Spleen (tissue), 11 donors: ENCODE measurements around the gene IL18RAP. TPM values are rescaled to one million over a fixed set of nuclear protein-coding genes. Genes with fewer than 3 reads are reported as not detected.

Source experiments
- DNase-seq: peaks from one replicate; pipeline ENCODE4 v3.0.0-alpha.2; 2020
- H3K27ac ChIP-seq, 8 donors: fragments of 200-600 bp; sonication (generic) in 7 of 8; 1 replicate in 4 of 8; 2 replicates in 4 of 8; pipeline versions ENCODE4 v1.5.0 to v1.8.0; 2016 to 2021; ENCODE audit warnings: inconsistent platforms in 4 of 8, mild to moderate bottlenecking in 4 of 8, moderate library complexity in 1 of 8
- H3K27me3 ChIP-seq, 7 donors: fragments of 200-600 bp; sonication (generic) in 6 of 7; replicated peaks in 1 of 7; 1 replicate in 4 of 7; 2 replicates in 3 of 7; pipeline versions ENCODE4 v1.5.0 to v1.8.0; 2016 to 2021; ENCODE audit warnings: inconsistent platforms in 3 of 7, mild to moderate bottlenecking in 1 of 7
- H3K36me3 ChIP-seq, 6 donors: fragments of 200-600 bp; sonication (generic) in 5 of 6; 1 replicate in 4 of 6; 2 replicates in 2 of 6; pipeline versions ENCODE4 v1.5.0 to v1.8.0; 2016 to 2021; ENCODE audit warnings: inconsistent platforms in 2 of 6
- H3K4me1 ChIP-seq, 6 donors: fragments of 200-600 bp; sonication (generic) in 5 of 6; 1 replicate in 3 of 6; 2 replicates in 3 of 6; pipeline versions ENCODE4 v1.5.0 to v1.8.0; 2016 to 2021; ENCODE audit warnings: inconsistent platforms in 3 of 6
- H3K4me3 ChIP-seq, 8 donors: fragments of 200-600 bp; sonication (generic) in 7 of 8; 1 replicate in 4 of 8; 2 replicates in 4 of 8; pipeline versions ENCODE4 v1.5.0 to v1.8.0; 2016 to 2021; ENCODE audit warnings: inconsistent platforms in 4 of 8, mild to moderate bottlenecking in 4 of 8, moderate library complexity in 2 of 8
- H3K9me3 ChIP-seq, 8 donors: fragments of 200-600 bp; sonication (generic) in 7 of 8; 1 replicate in 4 of 8; 2 replicates in 4 of 8; pipeline versions ENCODE4 v1.5.0 to v1.8.0; 2016 to 2021; ENCODE audit warnings: inconsistent platforms in 4 of 8
- POLR2A ChIP-seq, 3 donors: fragments of 450-650 bp; IDR thresholded peaks; one replicate each; pipeline ENCODE4 v1.5.1; 2017; ENCODE audit warnings: antibody characterized with exemption in 3 of 3, mild to moderate bottlenecking in 1 of 3
- POLR2AphosphoS5 ChIP-seq, 3 donors: sonication (generic); formaldehyde crosslinking; IDR thresholded peaks; one replicate each; pipeline ENCODE4 v1.5.1; 2017; ENCODE audit warnings: antibody characterized with exemption in 3 of 3
- WGBS, 5 donors: extraction: QIAGEN DNeasy Blood & Tissue Kit in 3 of 5; methylation state at CpG; one replicate each; pipeline versions ENCODE4 v1.1.5 to v1.1.7; 2013 to 2018; 5-methylcytosine and 5-hydroxymethylcytosine counted together
- intact Hi-C: fragments of 100-400 bp; cut with DNase I; formaldehyde crosslinking; loops from one replicate; pipeline ENCODE4 v1.15.0; 2023; ENCODE audit warnings: low total_unique reads
- polyA plus RNA-seq, 3 donors: library from polyadenylated mRNA; stranded (reverse); fragments of 200-250 nt; gene quantifications; one replicate each; pipeline ENCODE4 v1.2.1, GENCODE V29; 2013
- total RNA-seq, 7 donors: library from RNA; depleted of rRNA in 3 of 7; stranded (reverse); fragments of >200 nt in 3 of 7; fragmentation: NEBNext Ultra II Directional in 4 of 7; extraction: Animal tissue kit (Norgen Biotek cat#: 25700) in 4 of 7; gene quantifications; one replicate each; pipeline versions ENCODE4 v1.1.0 to v1.2.1, GENCODE V29; 2016 to 2021
- TF ChIP-seq, protein P1 (sequence below), 11 experiments: fragments of 200-600 bp in 7 of 11; fragments of 450-650 bp in 4 of 11; sonication (generic) in 4 of 11; IDR thresholded peaks in 8 of 11; conservative IDR thresholded peaks in 3 of 11; 1 replicate in 7 of 11; 2 replicates in 4 of 11; pipeline versions ENCODE4 v1.4.0 to v1.8.0; 2016 to 2021; ENCODE audit warnings: antibody characterized with exemption in 11 of 11, inconsistent platforms in 4 of 11, mild to moderate bottlenecking in 1 of 11
- donor health status: healthy with polysubstance abuse.
- donor health status: DM: no; HTN: no; CAD: no; lungs with moderate emphysema.
- donor health status: DM: no; HTN: no; CAD: no.
- donor health status: Bipolar disorder and iron deficiency.
- donor health status: healthy.
- donor health status: DM: no; HTN: no; CAD: no.
- donor health status: DM: yes; HTN: yes; CAD: no.

The IL18RAP gene
- total and polyA plus RNA-seq, 10 donors, result 1.5 to 145 (median 31.8) TPM

DNA sequence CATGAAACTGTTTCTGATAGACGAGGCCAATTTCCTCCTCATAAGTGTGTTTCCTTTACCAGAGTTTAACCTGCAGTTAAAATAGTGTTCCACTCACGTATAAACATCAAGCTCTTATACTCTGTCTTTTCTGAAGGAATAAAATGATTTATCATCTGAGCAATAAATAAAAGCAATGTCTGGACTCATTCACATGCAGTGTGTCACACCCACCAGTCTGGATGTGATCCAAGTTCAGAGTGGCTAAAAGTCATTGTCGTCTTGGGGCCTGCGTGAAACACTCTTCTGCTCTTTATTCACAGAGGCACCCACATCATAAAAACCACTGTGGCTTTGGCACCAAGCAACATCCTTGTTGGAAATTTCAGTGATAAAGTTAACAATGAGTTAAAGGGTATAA is 30.5 kb downstream of the IL18RAP start:
- H3K27ac ChIP-seq, result no peak overlapping the region
- DNase-seq, result no peak
- peaks cover 0 to 7% (median 0%) of the 10 kb centered on the region in 6 donors for H3K4me1 ChIP-seq
- H3K4me3 ChIP-seq, result no peak overlapping the region
- H3K36me3 ChIP-seq, result peaks cover 0 to 58% (median 0%) of the 10 kb centered on the region in 6 donors
- 39 to 54% (median 41%) methylated on average over 4 of the region's 4 CpGs for WGBS, 5 donors
- peaks cover 0 to 11% (median 0%) of the 10 kb centered on the region in 8 donors for H3K9me3 ChIP-seq
- intact Hi-C loops, result no loop called here
- H3K27me3 ChIP-seq, result no peaks in the 10 kb centered on the region
- no peak for TF ChIP-seq POLR2A (IDR thresholded peaks at IDR 0.05)
- TF ChIP-seq, protein P1, sequence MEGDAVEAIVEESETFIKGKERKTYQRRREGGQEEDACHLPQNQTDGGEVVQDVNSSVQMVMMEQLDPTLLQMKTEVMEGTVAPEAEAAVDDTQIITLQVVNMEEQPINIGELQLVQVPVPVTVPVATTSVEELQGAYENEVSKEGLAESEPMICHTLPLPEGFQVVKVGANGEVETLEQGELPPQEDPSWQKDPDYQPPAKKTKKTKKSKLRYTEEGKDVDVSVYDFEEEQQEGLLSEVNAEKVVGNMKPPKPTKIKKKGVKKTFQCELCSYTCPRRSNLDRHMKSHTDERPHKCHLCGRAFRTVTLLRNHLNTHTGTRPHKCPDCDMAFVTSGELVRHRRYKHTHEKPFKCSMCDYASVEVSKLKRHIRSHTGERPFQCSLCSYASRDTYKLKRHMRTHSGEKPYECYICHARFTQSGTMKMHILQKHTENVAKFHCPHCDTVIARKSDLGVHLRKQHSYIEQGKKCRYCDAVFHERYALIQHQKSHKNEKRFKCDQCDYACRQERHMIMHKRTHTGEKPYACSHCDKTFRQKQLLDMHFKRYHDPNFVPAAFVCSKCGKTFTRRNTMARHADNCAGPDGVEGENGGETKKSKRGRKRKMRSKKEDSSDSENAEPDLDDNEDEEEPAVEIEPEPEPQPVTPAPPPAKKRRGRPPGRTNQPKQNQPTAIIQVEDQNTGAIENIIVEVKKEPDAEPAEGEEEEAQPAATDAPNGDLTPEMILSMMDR (IDR thresholded peaks at IDR 0.05 in 8 of 11, conservative IDR thresholded peaks at IDR 0.05 in 3 of 11), result no peak
- TF ChIP-seq POLR2AphosphoS5 (IDR thresholded peaks at IDR 0.05), result no peak

DNA sequence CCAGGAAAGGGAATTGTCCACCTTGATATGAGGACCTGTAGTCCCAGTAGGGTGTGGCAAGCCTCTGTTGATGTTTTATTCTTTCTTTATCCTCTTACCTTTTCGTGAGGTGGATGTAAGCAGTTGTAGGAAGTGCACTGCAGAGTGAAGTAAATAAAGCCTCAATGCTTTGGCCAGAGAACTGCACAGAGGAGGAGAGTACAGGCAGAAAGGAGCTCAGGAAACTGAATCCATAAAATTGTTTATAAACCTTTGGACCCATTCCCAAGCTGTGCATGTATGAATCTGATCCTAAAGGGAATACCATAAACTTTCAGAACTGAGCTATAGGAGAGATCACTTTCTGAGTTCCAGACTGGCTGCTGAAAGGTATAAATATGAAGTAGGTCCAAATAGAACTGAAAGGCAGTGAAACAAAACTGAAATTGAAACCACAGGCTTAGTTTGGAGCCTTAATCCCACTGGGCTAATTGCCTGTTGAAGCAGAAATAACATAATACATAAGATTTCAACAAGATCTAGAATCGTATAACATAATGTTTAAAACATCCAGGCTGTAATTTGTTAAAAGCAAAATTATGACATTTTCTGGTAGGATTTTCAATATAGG is 32.2 kb downstream of the IL18RAP start:
- H3K27me3 ChIP-seq, result no peaks in the 10 kb centered on the region
- WGBS, 5 donors, result 85 to 97% (median 86%) methylated on average over 2 of the region's 2 CpGs
- TF ChIP-seq POLR2AphosphoS5 (IDR thresholded peaks at IDR 0.05) (no peak), POLR2A (IDR thresholded peaks at IDR 0.05) (no peak)
- TF ChIP-seq, protein P1 (IDR thresholded peaks at IDR 0.05 in 8 of 11, conservative IDR thresholded peaks at IDR 0.05 in 3 of 11), result no peak
- DNase-seq, result no peak
- H3K27ac ChIP-seq, result no peak overlapping the region
- H3K4me3 ChIP-seq, result no peak overlapping the region
- no peaks in the 10 kb centered on the region for H3K4me1 ChIP-seq
- peaks cover 0 to 11% (median 0%) of the 10 kb centered on the region in 8 donors for H3K9me3 ChIP-seq
- intact Hi-C loops, result no loop called here
- peaks cover 0 to 41% (median 0%) of the 10 kb centered on the region in 6 donors for H3K36me3 ChIP-seq

- H3K36me3 ChIP-seq, result no peaks in the 10 kb centered on the region
- no peak overlapping the region for H3K27ac ChIP-seq
- no peak overlapping the region for H3K4me3 ChIP-seq
- TF ChIP-seq POLR2AphosphoS5 (IDR thresholded peaks at IDR 0.05) (no peak), POLR2A (IDR thresholded peaks at IDR 0.05) (no peak)
- TF ChIP-seq, protein P1 (IDR thresholded peaks at IDR 0.05 in 8 of 11, conservative IDR thresholded peaks at IDR 0.05 in 3 of 11), result no peak
- no peak for DNase-seq
- H3K9me3 ChIP-seq, result peaks cover 0 to 9% (median 0%) of the 10 kb centered on the region in 8 donors
- no peaks in the 10 kb centered on the region for H3K27me3 ChIP-seq
- 55 to 75% (median 63%) methylated on average over 1 of the region's 1 CpG for WGBS, 5 donors
- H3K4me1 ChIP-seq, result no peaks in the 10 kb centered on the region
- intact Hi-C loops, result no loop called here
These were observed 37.5 kb downstream of the IL18RAP start for GRCh38 chr2:102460467-102460866.

DNA sequence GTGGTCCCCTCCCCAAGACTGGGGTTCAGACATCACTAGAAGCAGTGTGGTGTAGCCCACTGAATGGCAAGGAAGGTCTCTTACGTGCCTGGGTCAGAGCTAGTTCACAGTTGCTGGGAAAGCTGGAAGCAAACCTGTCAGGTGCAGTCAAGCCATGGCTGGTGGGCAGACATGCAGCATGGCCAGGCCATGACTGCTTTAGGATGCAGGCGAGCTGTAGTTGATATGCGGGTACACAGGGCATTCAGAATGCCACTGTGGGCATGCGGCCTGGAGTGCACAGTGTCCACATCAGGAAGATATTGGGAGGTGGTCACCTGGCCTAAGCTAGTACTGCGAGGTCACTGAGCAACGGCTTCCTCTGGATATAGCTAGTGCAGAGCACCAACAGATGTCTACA is 38.2 kb downstream of the IL18RAP start:
- Histone ChIP-seq H3K36me3 (no peaks in the 10 kb centered on the region), H3K27ac (no peak overlapping the region), H3K4me1 (no peaks in the 10 kb centered on the region), H3K4me3 (no peak overlapping the region), H3K27me3 (no peaks in the 10 kb centered on the region), H3K9me3 (peaks cover 0 to 2% (median 0%) of the 10 kb centered on the region in 8 donors)
- DNase-seq, result no peak
- 82 to 93% (median 89%) methylated on average over 6 of the region's 6 CpGs for WGBS, 5 donors
- intact Hi-C loops, result no loop called here
- TF ChIP-seq POLR2AphosphoS5 (IDR thresholded peaks at IDR 0.05), result no peak
- TF ChIP-seq POLR2A (IDR thresholded peaks at IDR 0.05), result no peak
- TF ChIP-seq, protein P1 (IDR thresholded peaks at IDR 0.05 in 8 of 11, conservative IDR thresholded peaks at IDR 0.05 in 3 of 11), result no peak
